Activated naive CD4-positive, alpha-beta T cell treated with anti-CD3 and anti-CD28 coated beads, Interleukin-2, amount 50 U/mL, for 24 hours (primary cell): ENCODE data around the gene SOWAHA.

Source experiments
- H3K27ac Mint-ChIP-seq: one replicate; pipeline ENCODE4 v1.8.0; 2021; ENCODE audit warnings: mild to moderate bottlenecking, mixed read lengths
- H3K27me3 Mint-ChIP-seq: one replicate; pipeline ENCODE4 v1.8.0; 2021; ENCODE audit warnings: mixed read lengths
- H3K36me3 Mint-ChIP-seq: one replicate; pipeline ENCODE4 v1.8.0; 2021; ENCODE audit warnings: mixed read lengths
- H3K4me1 Mint-ChIP-seq: one replicate; pipeline ENCODE4 v1.8.0; 2021; ENCODE audit warnings: mixed read lengths
- H3K4me3 Mint-ChIP-seq: one replicate; pipeline ENCODE4 v1.8.0; 2021; ENCODE audit warnings: mild to moderate bottlenecking, mixed read lengths
- H3K9me3 Mint-ChIP-seq: one replicate; pipeline ENCODE4 v1.8.0; 2021; ENCODE audit warnings: mixed read lengths

The SOWAHA gene

DNA sequence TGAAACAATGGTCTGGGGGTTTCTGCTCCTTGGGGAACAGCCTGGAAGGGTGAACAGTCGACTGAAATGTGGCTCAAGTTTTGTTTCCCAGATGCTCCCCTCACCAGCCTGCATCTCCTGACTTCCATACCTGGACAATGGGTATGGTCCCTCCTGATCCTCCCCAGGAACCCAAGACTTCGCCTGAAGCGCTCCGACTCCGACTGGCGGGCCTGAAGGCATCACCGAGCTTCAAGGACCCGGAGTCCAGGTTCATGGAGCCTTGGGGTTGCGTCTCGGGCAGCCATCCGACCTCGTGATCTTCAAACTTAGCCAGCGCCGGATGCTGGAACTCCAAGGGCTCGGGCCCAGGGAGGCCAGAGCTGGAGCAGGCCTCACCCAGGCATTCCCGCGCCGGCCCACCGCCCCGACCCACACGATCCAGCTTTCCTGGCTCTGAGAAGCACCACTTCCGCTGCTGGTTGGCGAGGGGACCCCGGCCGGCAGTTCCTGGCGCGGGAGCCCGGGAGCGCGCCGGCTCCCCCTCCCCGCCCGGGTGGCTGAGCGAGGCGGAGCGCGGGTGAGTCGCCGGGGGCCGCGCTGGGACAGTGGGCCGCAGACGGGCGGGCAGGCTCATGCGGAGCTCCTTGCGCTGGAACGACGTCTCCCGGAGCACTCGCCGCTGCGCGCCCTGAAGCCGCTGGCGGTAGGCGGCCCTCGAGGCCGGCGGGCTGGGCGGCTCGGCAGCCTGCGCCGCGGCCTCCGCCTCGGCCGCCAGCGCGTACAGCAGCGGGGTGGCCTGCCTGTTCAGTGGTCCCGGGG is 12.1 kb downstream of the SOWAHA start:
- Mint-ChIP-seq H3K4me3 (peak overlapping the region; percentile 47), H3K36me3 (no peaks in the 10 kb centered on the region), H3K27me3 (peaks cover 34% of the 10 kb centered on the region), H3K4me1 (peaks cover 10% of the 10 kb centered on the region), H3K9me3 (no peaks in the 10 kb centered on the region), H3K27ac (no peak overlapping the region)

DNA sequence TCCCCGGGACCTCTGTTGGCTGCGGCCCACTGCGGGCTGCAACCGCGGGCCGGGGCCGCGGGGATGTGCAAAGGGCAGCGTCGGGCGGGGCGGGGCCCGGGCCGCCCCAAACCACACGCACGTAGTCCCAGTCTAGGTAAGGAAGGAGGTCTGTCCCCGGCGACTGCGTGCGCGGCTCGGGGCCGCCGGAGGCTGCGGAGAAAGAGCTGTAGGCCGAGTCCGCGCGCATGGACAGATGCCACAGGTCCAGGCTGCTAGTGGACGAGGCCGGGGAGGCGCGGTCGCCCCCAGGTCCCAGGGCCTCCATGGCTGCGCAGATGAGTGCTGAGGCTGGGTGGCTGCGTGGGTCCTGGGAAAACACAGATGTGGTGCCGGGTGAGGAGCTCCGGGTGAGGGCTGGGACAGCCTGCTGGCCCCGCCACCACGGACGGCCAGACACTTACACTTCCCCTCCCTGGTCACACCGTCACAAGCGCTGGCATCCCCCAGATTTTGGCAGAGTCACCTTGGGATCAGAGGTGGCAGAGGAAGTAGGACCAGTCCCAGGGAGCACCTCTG is 12.8 kb downstream of the SOWAHA start:
- Mint-ChIP-seq H3K9me3 (no peaks in the 10 kb centered on the region), H3K4me1 (peaks cover 5% of the 10 kb centered on the region), H3K27me3 (peaks cover 33% of the 10 kb centered on the region), H3K4me3 (no peak overlapping the region), H3K27ac (no peak overlapping the region), H3K36me3 (no peaks in the 10 kb centered on the region)

DNA sequence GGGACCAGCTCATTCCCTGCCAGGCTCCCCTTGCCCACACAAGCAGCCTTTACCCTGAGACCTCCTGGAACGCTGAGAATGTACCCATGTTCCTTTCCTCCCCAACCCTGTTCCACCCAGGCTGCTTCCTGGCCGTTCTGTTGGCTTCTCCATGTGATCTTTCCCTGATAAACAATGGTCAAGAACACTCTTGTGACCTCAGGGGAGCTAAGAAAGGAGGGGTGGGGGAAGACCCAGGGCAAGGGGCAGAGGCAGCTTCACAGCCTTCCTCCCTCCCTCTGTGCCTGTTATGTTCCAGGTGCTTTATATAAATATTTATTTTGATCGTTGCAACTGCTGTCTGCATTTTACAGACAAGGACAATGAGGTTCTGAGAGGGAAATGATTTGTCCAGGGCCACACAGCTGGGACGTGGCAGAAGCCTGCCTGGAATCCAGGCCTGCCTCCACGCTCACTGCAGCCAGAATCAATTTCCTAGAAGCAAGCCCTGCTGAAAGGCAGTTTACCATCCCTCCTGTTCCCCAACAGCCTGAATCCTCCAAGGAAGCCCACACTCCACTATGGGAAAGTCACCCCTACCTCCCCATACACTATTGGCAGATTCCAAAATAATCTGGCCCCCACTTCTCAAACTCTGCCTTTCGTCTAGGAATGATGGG is 13.5 kb downstream of the SOWAHA start:
- Mint-ChIP-seq H3K4me3 (peak overlapping the region; percentile 33), H3K27ac (peak overlapping the region; percentile 25), H3K9me3 (no peaks in the 10 kb centered on the region), H3K27me3 (peaks cover 37% of the 10 kb centered on the region), H3K4me1 (peaks cover 11% of the 10 kb centered on the region), H3K36me3 (no peaks in the 10 kb centered on the region)

DNA sequence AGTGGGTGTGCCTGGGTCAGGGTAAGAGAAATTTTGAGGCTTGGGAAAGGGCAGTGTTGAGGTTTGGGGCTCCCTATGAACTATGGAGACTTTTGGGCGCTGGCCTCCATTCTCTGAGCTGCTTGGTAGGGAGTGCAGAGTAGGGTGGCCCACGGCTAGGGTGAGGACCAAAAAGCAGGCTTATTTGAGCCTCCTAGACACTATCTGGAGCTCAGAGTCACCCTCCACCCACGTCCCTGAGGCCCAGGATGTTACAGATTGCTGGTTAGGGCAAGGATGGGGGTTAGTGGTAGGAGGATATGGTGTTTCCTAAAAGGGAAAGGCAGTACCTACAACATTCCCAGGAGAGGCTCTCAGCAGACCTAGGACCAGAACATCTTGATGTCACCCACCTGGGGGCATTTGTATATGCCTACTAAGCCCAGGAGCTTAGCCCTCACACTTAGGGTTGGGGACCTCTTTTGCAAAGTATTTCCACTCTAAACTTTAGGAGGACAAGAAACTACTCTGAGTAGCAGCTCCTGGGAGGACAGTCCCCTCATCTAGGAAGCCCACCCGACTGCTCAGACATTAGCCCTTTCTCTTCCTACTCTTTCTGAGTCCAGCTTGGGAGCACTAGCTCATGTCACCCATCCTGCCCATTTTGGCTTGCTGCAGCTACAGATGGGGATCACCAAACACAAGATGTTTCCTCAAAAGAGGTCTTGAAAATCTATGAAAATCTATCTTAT is 15.0 kb downstream of the SOWAHA start:
- H3K27me3 Mint-ChIP-seq, result peaks cover 36% of the 10 kb centered on the region
- no peaks in the 10 kb centered on the region for H3K9me3 Mint-ChIP-seq
- H3K4me1 Mint-ChIP-seq, result peaks cover 11% of the 10 kb centered on the region
- peak overlapping the region; percentile 55 for H3K27ac Mint-ChIP-seq
- no peak overlapping the region for H3K4me3 Mint-ChIP-seq
- H3K36me3 Mint-ChIP-seq, result no peaks in the 10 kb centered on the region

DNA sequence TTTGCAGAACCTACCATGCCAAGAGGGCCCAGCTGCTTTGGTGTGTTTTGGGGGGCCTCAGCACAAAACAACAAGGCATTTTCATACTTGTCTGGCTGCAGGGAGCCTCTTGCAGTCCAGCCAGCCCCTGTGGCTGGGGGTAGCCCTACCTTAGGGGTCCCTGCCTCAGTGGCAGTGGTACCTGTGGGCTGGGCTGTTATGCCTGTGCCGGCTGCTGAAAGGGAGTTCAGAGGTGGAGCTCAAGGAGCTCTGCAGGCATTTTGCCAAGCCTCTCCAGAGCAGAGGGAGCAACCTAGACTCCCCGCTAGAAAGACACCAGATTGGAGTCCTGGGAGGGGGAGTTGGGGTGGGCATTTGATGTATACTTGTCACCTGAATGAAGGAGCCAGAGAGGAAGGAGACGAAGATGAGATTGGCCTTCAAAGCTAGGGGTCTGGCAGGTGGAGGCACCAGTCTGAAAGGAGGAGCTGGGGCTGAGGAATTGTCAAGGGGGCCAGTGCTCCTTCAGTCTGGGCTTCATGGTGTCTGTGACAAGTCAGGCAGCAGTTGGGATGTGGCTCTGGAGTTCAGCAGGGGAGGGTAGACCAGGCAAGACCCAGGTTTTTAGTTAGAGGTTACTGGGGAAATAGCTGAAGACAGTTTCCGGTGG is 15.9 kb downstream of the SOWAHA start:
- peak overlapping the region; percentile 93 for H3K4me3 Mint-ChIP-seq
- H3K36me3 Mint-ChIP-seq, result no peaks in the 10 kb centered on the region
- peaks cover 11% of the 10 kb centered on the region for H3K4me1 Mint-ChIP-seq
- H3K9me3 Mint-ChIP-seq, result no peaks in the 10 kb centered on the region
- no peak overlapping the region for H3K27ac Mint-ChIP-seq
- H3K27me3 Mint-ChIP-seq, result peaks cover 35% of the 10 kb centered on the region

DNA sequence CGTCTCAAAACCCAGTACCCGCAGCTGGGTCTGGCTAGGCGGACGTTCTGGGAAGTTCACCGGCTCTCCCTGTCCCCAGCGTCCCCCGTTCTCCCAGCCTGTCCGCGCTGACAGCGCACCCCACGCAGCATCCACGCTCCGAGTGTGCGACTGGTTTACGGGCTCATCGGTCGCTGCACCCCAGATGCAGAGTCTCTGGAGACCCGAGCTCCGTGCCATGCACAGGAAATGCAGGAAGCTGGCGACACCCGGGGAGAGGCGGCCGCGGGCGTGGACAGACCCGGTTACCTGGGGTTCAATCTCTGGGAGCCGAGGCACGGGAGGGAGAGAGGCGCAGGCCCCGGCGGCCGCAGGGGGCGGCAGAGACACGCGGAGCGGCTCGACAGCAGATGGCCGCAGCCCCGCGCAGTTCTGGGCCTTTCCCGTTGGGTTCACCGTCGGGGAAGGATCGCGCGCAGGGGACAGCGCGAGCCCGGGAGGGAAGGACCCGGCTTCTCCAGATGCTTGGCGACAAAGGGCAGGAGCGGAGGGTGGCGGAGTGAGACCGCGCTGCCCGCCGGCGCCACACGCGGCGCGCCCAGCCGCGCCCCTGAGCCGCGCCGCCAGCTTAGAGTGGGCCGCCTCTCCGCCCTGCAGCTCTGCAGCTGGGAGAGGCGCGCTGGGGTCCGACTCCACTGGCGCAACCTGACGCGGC is 16.8 kb downstream of the SOWAHA start:
- Mint-ChIP-seq H3K4me1 (peaks cover 11% of the 10 kb centered on the region), H3K36me3 (no peaks in the 10 kb centered on the region), H3K9me3 (no peaks in the 10 kb centered on the region), H3K27me3 (peaks cover 34% of the 10 kb centered on the region), H3K27ac (no peak overlapping the region), H3K4me3 (peak overlapping the region; percentile 93)

DNA sequence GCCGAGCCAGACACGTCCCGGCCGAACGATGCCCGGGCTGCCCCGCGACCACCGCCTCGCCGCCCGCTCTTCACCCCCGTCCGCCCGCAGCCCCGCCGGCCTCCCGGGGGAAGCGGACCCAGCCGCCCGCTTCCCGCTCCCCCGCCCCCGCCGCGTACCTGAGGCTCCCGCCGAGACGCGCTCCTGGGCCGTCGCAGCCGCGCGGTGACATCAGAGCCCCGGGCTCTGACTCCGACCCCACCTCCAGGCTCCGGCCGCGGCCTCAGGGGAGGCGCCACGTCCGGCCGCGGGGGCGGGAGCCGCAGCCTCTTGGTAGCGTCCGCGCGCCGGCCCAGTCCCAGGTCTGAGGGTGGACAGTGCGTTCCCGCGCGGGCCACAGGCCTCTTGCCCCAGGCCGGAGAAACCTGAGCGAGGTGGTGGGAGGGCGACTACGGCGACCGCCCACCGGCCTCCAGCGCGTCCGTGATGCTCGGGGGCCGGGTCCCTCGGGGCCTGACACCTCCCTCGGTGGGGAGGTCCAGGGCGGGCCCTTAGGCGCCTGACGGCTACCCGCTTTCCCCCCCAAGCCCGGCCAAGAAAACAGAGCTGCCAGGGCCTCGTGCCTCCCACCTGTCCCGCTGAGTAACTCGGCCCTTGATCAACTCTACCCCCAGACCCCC is 17.5 kb downstream of the SOWAHA start, which contains the start of gene SHROOM1:
Gene SHROOM1 (minus strand): TSS at position 212 of the 659 bp plus-strand sequence. CDS start 4,507 bp downstream, outside the sequence.
- Mint-ChIP-seq H3K4me3 (peak within 1 kb of the TSS; percentile 93), H3K4me1 (peaks cover 11% of the 10 kb centered on the region), H3K27me3 (peaks cover 34% of the 10 kb centered on the region), H3K9me3 (no peaks in the 10 kb centered on the region), H3K36me3 (no peaks in the 10 kb centered on the region), H3K27ac (no peak within 1 kb of the TSS)

DNA sequence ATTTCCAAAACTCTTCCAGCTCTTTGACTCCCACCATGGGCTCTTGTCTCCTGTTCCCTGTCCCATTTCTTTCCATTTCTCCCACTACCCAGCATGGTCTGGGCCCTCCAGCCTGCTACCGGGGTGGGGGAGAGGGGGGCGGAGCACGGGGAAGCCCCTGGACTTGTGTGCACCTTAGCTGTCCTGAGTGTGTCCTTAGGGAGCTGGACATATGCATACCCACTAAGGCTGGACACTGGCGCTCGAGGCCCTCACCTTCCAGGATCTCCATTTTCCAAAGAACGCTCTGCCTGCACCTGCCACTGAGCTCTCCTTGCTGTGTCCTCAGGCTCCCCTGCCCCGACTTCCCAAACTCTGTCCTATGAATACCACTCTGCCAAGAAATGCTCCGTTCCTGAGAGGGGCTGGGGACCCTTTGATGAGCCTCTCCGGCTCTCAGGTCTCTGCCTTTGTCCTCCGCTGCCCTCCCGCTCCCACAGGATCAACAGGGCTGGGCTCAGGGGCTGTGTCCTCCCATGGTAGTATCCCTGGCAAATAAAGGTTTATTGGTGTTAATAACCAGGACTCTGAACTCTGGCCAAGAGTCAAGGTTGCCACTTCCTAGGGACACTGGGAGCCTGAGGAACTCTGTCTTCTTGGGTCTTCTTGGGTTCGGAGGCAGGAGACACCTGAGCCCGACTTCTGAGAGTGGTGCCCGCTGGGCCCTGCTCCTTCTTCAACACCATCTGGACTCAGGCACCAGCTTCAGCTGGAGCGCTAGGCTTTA is 18.2 kb downstream of the SOWAHA start:
- no peaks in the 10 kb centered on the region for H3K9me3 Mint-ChIP-seq
- H3K36me3 Mint-ChIP-seq, result no peaks in the 10 kb centered on the region
- peaks cover 11% of the 10 kb centered on the region for H3K4me1 Mint-ChIP-seq
- H3K27me3 Mint-ChIP-seq, result peaks cover 34% of the 10 kb centered on the region
- H3K27ac Mint-ChIP-seq, result no peak overlapping the region
- peak overlapping the region; percentile 79 for H3K4me3 Mint-ChIP-seq

DNA sequence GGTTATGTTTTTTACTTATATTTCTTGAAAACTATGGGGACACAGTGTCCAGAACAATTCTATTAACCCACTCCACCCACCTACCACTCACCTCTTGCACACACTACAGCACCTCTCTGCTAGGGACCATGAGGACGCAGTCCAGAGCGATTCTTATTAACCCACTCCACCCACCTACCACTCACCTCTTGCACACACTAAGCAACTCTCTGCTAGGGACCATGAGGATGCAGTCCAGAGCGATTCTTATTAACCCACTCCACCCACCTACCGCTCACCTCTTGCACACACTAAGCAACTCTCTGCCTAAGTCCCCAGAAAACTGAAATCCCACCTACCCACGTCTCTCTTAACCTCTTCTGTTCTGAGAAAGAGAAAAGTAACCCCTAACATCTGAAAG is 19.5 kb downstream of the SOWAHA start:
- H3K36me3 Mint-ChIP-seq, result no peaks in the 10 kb centered on the region
- H3K9me3 Mint-ChIP-seq, result no peaks in the 10 kb centered on the region
- H3K27me3 Mint-ChIP-seq, result peaks cover 22% of the 10 kb centered on the region
- peak overlapping the region; percentile 27 for H3K27ac Mint-ChIP-seq
- peaks cover 11% of the 10 kb centered on the region for H3K4me1 Mint-ChIP-seq
- peak overlapping the region; percentile 28 for H3K4me3 Mint-ChIP-seq

DNA sequence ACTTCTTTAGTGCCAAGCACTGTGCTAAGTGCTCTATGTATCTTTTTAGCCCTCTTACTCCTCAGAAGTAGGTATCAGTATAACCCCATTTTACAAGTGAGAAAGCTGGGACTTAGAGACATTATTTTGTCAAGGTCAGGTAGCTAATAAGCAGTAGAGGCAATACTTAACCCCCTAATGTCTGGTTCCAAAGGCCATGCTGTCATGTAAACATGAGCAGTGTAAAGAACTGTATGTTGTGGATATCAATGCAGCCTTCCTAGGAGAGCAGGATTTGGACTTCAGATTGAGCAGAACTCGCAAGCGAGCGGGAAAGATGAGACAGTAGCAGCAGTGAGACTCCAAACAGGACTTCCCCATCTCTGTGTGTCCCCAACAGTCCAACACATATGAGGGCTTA is 21.0 kb downstream of the SOWAHA start:
- Mint-ChIP-seq H3K36me3 (no peaks in the 10 kb centered on the region), H3K4me3 (no peak overlapping the region), H3K9me3 (no peaks in the 10 kb centered on the region), H3K27ac (no peak overlapping the region), H3K4me1 (peaks cover 10% of the 10 kb centered on the region), H3K27me3 (peaks cover 18% of the 10 kb centered on the region)

DNA sequence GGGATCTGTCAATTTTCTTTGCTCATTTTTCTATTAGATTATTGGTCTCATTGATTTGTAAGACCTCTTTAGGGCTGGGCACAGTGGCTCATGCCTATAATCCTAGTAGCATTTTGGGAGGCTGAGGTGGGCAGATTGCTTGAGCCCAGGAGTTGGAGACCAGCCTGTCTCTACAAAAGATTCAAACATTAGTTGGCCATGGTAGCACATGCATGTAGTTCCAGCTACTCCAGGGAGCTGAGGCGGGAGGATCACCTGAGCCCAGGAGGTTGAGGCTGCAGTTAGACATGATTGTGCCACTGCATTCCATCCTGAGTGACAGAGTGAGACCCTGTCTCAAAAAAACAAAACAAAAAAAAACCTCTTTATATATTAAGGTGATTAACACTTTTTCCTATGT is 23.8 kb downstream of the SOWAHA start:
- Mint-ChIP-seq H3K27me3 (peaks cover 8% of the 10 kb centered on the region), H3K4me1 (no peaks in the 10 kb centered on the region), H3K4me3 (no peak overlapping the region), H3K36me3 (no peaks in the 10 kb centered on the region), H3K9me3 (no peaks in the 10 kb centered on the region), H3K27ac (no peak overlapping the region)

DNA sequence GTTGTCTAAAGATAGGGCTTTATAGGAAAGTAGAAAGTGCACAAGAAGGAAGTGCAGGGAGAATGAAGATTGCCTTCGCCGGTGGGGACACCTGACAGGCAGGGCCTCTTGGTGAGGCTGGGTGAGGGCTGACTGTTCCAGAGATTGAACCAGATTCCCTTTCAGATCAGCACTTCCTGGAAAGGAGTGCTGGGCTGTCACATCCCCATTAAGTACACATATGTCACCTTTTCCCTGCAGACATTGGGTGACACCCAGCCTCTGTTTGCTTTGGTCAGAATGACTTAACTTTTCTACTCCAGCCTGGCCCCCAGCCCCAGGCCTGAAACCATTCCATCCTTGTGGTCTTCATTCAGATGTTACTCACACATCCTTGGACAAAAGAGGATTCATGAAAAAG is 24.8 kb downstream of the SOWAHA start:
- H3K27me3 Mint-ChIP-seq, result peaks cover 7% of the 10 kb centered on the region
- no peak overlapping the region for H3K4me3 Mint-ChIP-seq
- no peaks in the 10 kb centered on the region for H3K36me3 Mint-ChIP-seq
- H3K9me3 Mint-ChIP-seq, result no peaks in the 10 kb centered on the region
- no peaks in the 10 kb centered on the region for H3K4me1 Mint-ChIP-seq
- no peak overlapping the region for H3K27ac Mint-ChIP-seq

DNA sequence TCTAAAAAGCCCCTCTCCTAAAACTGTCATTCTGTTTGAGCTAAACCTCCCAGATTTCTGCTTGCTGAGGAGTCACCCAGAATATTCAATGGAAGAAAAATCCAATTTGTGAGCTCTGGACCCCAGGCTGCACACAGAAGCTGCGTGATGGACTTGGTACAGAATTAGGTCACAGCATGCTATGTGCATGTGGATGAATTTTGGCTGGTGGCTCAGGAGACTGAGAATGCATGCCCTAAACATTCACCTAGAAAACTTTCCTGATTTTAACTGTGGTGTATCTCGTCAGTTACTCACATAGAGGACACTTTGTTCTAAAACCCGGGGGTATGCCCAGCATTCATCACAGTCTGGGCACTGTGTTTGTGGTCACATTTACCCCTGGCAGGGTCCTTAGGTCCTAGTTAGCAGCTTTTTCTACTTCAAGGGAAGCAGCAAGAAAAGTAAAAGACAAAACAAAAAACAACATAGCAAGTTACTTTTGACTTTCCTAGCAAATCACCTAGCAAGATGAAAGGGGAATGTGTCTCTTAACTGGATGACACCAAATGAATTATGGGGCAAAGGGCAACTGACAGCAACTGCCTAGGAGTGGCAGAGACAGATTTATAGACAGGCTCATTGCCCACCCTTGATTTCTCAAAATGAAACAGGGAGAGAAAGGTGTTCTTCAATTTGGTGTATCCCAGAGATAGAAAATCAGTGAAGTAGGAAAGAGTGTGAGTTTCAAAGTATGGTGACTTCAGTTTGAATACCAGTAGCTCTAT is 25.6 kb downstream of the SOWAHA start:
- Mint-ChIP-seq H3K27me3 (peaks cover 4% of the 10 kb centered on the region), H3K4me1 (no peaks in the 10 kb centered on the region), H3K36me3 (no peaks in the 10 kb centered on the region), H3K4me3 (no peak overlapping the region), H3K27ac (no peak overlapping the region), H3K9me3 (no peaks in the 10 kb centered on the region)
